ENCODE data around the gene RHBDL1.

GRCh38 chr16:667113-667779 is 8.2 kb upstream of the RHBDL1 start:
- TF ChIP-seq, protein P1, sequence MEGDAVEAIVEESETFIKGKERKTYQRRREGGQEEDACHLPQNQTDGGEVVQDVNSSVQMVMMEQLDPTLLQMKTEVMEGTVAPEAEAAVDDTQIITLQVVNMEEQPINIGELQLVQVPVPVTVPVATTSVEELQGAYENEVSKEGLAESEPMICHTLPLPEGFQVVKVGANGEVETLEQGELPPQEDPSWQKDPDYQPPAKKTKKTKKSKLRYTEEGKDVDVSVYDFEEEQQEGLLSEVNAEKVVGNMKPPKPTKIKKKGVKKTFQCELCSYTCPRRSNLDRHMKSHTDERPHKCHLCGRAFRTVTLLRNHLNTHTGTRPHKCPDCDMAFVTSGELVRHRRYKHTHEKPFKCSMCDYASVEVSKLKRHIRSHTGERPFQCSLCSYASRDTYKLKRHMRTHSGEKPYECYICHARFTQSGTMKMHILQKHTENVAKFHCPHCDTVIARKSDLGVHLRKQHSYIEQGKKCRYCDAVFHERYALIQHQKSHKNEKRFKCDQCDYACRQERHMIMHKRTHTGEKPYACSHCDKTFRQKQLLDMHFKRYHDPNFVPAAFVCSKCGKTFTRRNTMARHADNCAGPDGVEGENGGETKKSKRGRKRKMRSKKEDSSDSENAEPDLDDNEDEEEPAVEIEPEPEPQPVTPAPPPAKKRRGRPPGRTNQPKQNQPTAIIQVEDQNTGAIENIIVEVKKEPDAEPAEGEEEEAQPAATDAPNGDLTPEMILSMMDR (conservative IDR thresholded peaks at IDR 0.05; ENCODE audit: low read length), result no peak
- TF ChIP-seq EZH2phosphoT487 (IDR thresholded peaks at IDR 0.05; ENCODE audit: borderline replicate concordance), result no peak
